HG02981 (cell line): ENCODE data around the gene C3orf85.
"Not testable (repeated sequence)": the region's sequence is repeated elsewhere in the genome, so short reads cannot be mapped to it uniquely, and the experiment has no call there.

Experiments used
- ATAC-seq: cut with Tn5 transposase; IDR thresholded peaks from one replicate; pipeline ENCODE4 v1.9.1; 2021; ENCODE audit warnings: mild to moderate bottlenecking, moderate library complexity; ENCODE audit not compliant: unreplicated experiment

Gene C3orf85

GRCh38 chr3:109136523-109136922, at the start of gene C3orf85:
Gene C3orf85 (plus strand): TSS chr3:109136719. CDS start chr3:109136848, 129 bp downstream.
- ATAC-seq, result no peak

- no peak for ATAC-seq
These were observed 47.3 kb upstream of the C3orf85 start for GRCh38 chr3:109089265-109089664.

- ATAC-seq, result no peak
These were observed 44.7 kb upstream of the C3orf85 start for GRCh38 chr3:109091846-109092245.

- no peak for ATAC-seq
These were observed 43.0 kb upstream of the C3orf85 start for GRCh38 chr3:109093561-109093960.

GRCh38 chr3:109095166-109095565, 41.4 kb upstream of the C3orf85 start:
- no peak for ATAC-seq

GRCh38 chr3:109098079-109098644, 38.4 kb upstream of the C3orf85 start:
- no peak for ATAC-seq

- ATAC-seq, result no peak
These were observed 26.9 kb upstream of the C3orf85 start for GRCh38 chr3:109109574-109109973.

GRCh38 chr3:109112946-109113760, 23.4 kb upstream of the C3orf85 start:
- no peak for ATAC-seq

GRCh38 chr3:109114746-109115145, 21.8 kb upstream of the C3orf85 start:
- ATAC-seq, result no peak

- no peak for ATAC-seq
These were observed 21.1 kb upstream of the C3orf85 start for GRCh38 chr3:109115451-109115850.

- no peak for ATAC-seq
These were observed 20.5 kb upstream of the C3orf85 start for GRCh38 chr3:109116031-109116430.

- no peak for ATAC-seq
These were observed 18.6 kb upstream of the C3orf85 start, which contains the start of gene MORC1 for GRCh38 chr3:109117939-109118338. Gene MORC1 (minus strand): TSS chr3:109118134. CDS start chr3:109118059, 75 bp downstream.

- ATAC-seq, result no peak
These were observed 17.9 kb upstream of the C3orf85 start for GRCh38 chr3:109118584-109118983.

GRCh38 chr3:109122690-109123089, 13.8 kb upstream of the C3orf85 start:
- no peak for ATAC-seq

- ATAC-seq, result no peak
These were observed 10.6 kb upstream of the C3orf85 start for GRCh38 chr3:109125902-109126301.

- ATAC-seq, result no peak
These were observed 9.0 kb upstream of the C3orf85 start for GRCh38 chr3:109127553-109127952.

- ATAC-seq, result no peak
These were observed 5.2 kb upstream of the C3orf85 start for GRCh38 chr3:109131276-109131675.

GRCh38 chr3:109132801-109133473, 3.6 kb upstream of the C3orf85 start:
- ATAC-seq, result no peak

GRCh38 chr3:109133474-109133816, 3.1 kb upstream of the C3orf85 start:
- not testable (repeated sequence) for ATAC-seq

- no peak for ATAC-seq
These were observed 1.2 kb downstream of the C3orf85 start for GRCh38 chr3:109137761-109138160.

GRCh38 chr3:109140318-109140717, 3.8 kb downstream of the C3orf85 start:
- ATAC-seq, result no peak

GRCh38 chr3:109143646-109144045, 7.1 kb downstream of the C3orf85 start:
- no peak for ATAC-seq
